Fibroblast of the conjunctiva (primary cell): ENCODE results near the gene MLF1.
"Not testable (repeated sequence)": the region's sequence is repeated elsewhere in the genome, so short reads cannot be mapped to it uniquely, and the experiment has no call there.

ENCODE experiments used
- DNase-seq: peaks from one replicate; pipeline ENCODE4 v3.0.0-alpha.2; 2010; ENCODE audit warnings: low read depth

Gene MLF1

GRCh38 chr3:158570999-158571702 is at the start of gene MLF1:
Gene MLF1, plus strand, starts transcription at chr3:158571194. Its CDS starts 107 bp downstream, at chr3:158571301.
- peak; percentile 92 for DNase-seq

GRCh38 chr3:158522221-158523136 is 48.5 kb upstream of the MLF1 start:
- DNase-seq, result no peak

- no peak for DNase-seq
Observed at GRCh38 chr3:158528076-158528674, 42.8 kb upstream of the MLF1 start.

- no peak for DNase-seq
Observed at GRCh38 chr3:158531334-158531733, 39.7 kb upstream of the MLF1 start.

GRCh38 chr3:158532099-158532734 is 38.8 kb upstream of the MLF1 start:
- peak; percentile 63 for DNase-seq

- no peak for DNase-seq
Observed at GRCh38 chr3:158535918-158536317, 35.1 kb upstream of the MLF1 start.

GRCh38 chr3:158539414-158540014 is 31.5 kb upstream of the MLF1 start:
- peak; percentile 30 for DNase-seq

- DNase-seq, result no peak
Observed at GRCh38 chr3:158540066-158540465, 30.9 kb upstream of the MLF1 start.

- no peak for DNase-seq
Observed at GRCh38 chr3:158548691-158549090, 22.3 kb upstream of the MLF1 start.

- not testable (repeated sequence) for DNase-seq
Observed at GRCh38 chr3:158549938-158550337, 21.1 kb upstream of the MLF1 start.

- DNase-seq, result no peak
Observed at GRCh38 chr3:158552124-158552523, 18.9 kb upstream of the MLF1 start.

- no peak for DNase-seq
Observed at GRCh38 chr3:158559504-158559903, 11.5 kb upstream of the MLF1 start.

- no peak for DNase-seq
Observed at GRCh38 chr3:158560979-158561378, 10.0 kb upstream of the MLF1 start.

- DNase-seq, result no peak
Observed at GRCh38 chr3:158562674-158563073, 8.3 kb upstream of the MLF1 start.

GRCh38 chr3:158563076-158563475 is 7.9 kb upstream of the MLF1 start:
- no peak for DNase-seq

- DNase-seq, result no peak
Observed at GRCh38 chr3:158565076-158565475, 5.9 kb upstream of the MLF1 start.

GRCh38 chr3:158568784-158569183 is 2.2 kb upstream of the MLF1 start:
- DNase-seq, result no peak

GRCh38 chr3:158569794-158570193 is 1.2 kb upstream of the MLF1 start:
- no peak for DNase-seq

GRCh38 chr3:158571969-158572765 is 1.2 kb downstream of the MLF1 start:
- DNase-seq, result no peak

GRCh38 chr3:158572766-158573060 is 1.7 kb downstream of the MLF1 start:
- no peak for DNase-seq

- DNase-seq, result no peak
Observed at GRCh38 chr3:158573714-158574113, 2.7 kb downstream of the MLF1 start.
